A673 (cell line): Measurements from ENCODE around the gene ARAP3. TPM values are rescaled to one million over a fixed set of nuclear protein-coding genes. Genes with fewer than 3 reads are reported as not detected.

ENCODE experiments used
- BruUV-seq: library from RNA; stranded (reverse); fragments of 400-500 nt; replicated peaks from 2 replicates; lab custom pipeline; 2021; lab: Mats Ljungman, UMichigan
- CTCF ChIA-PET: fragments of 300-600 bp; sonication (Branson Sonifier 250); formaldehyde crosslinking; loops from one replicate; lab custom pipeline; 2022; ENCODE audit warnings: antibody characterized with exemption; lab: Charles Lee
- POLR2A ChIA-PET: fragments of 300-600 bp; sonication (Branson Sonifier 250); formaldehyde crosslinking; loops from one replicate; lab custom pipeline; 2022; ENCODE audit warnings: antibody characterized with exemption; ENCODE audit not compliant: low non-redundant PET; lab: Charles Lee
- DNase-seq: peaks from one replicate; pipeline ENCODE4 v3.0.0-alpha.2; 2015; ENCODE audit warnings: low spot score
- H3K27ac ChIP-seq: fragments of 200-600 bp; sonication (generic); 2 replicates; pipeline ENCODE4 v1.5.1; 2016; ENCODE audit warnings: mixed run types, low read depth, mild to moderate bottlenecking, mixed read lengths, antibody characterized with exemption, low read length; ENCODE audit not compliant: poor library complexity, severe bottlenecking
- H3K27me3 ChIP-seq: fragments of 200-600 bp; sonication (generic); replicated peaks from 2 replicates; pipeline ENCODE4 v1.6.1; 2017; ENCODE audit warnings: mixed run types, low read depth, mild to moderate bottlenecking, mixed read lengths, antibody characterized with exemption, low read length; ENCODE audit not compliant: insufficient read depth, poor library complexity
- H3K36me3 ChIP-seq: fragments of 200-600 bp; sonication (generic); 2 replicates; pipeline ENCODE4 v1.6.1; 2016; ENCODE audit warnings: mixed run types, mild to moderate bottlenecking, mixed read lengths, antibody characterized with exemption, low read length; ENCODE audit not compliant: insufficient read depth, poor library complexity, severe bottlenecking
- H3K4me1 ChIP-seq: fragments of 200-600 bp; sonication (generic); 2 replicates; pipeline ENCODE4 v1.6.1; 2017; ENCODE audit warnings: mixed run types, mild to moderate bottlenecking, mixed read lengths, antibody characterized with exemption, low read length; ENCODE audit not compliant: insufficient read depth, poor library complexity, severe bottlenecking
- H3K4me3 ChIP-seq: fragments of 200-600 bp; sonication (generic); 2 replicates; pipeline ENCODE4 v1.5.1; 2016; ENCODE audit warnings: low read depth, mixed run types, mild to moderate bottlenecking, mixed read lengths, low read length; ENCODE audit not compliant: poor library complexity, severe bottlenecking
- H3K9me3 ChIP-seq: fragments of 200-600 bp; sonication (generic); 2 replicates; pipeline ENCODE4 v1.6.1; 2016; ENCODE audit warnings: mixed run types, low read depth, mild to moderate bottlenecking, mixed read lengths, antibody characterized with exemption, low read length; ENCODE audit not compliant: poor library complexity, severe bottlenecking
- CTCF ChIP-seq: fragments of 300-800, 200-600 bp; sonication (generic); conservative IDR thresholded peaks from 2 replicates; pipeline ENCODE4 v1.5.1; 2017; ENCODE audit warnings: low read depth, mild to moderate bottlenecking, antibody characterized with exemption, low read length, moderate library complexity, mixed read lengths
- EZH2 ChIP-seq: fragments of 200-600 bp; sonication (generic); IDR thresholded peaks from 2 replicates; pipeline ENCODE4 v1.6.1; 2017; ENCODE audit warnings: borderline replicate concordance, low read depth, mild to moderate bottlenecking, mixed read lengths, antibody characterized with exemption, low read length; ENCODE audit not compliant: poor library complexity, severe bottlenecking
- intact Hi-C: fragments of 100-400 bp; cut with micrococcal nuclease; formaldehyde crosslinking; loops from one replicate; pipeline ENCODE4 v1.10.0; 2022; ENCODE audit not compliant: unreplicated experiment
- total RNA-seq: library from RNA; stranded (reverse); gene quantifications from 2 replicates; pipeline ENCODE4 v1.2.3, GENCODE V29; 2021

ARAP3 gene
- total RNA-seq, 1 experiment from 2014 or later, result 4.1 TPM

- Histone ChIP-seq H3K27ac (no peak overlapping the region), H3K4me1 (peaks cover 9% of the 10 kb centered on the region), H3K27me3 (no peaks in the 10 kb centered on the region), H3K9me3 (no peaks in the 10 kb centered on the region), H3K4me3 (no peak overlapping the region), H3K36me3 (no peaks in the 10 kb centered on the region)
- ChIA-PET CTCF (no interaction called here), POLR2A (no interaction called here)
- no peak for TF ChIP-seq CTCF
- no peak for TF ChIP-seq EZH2
- DNase-seq, result no peak
- no TSS peak for BruUV-seq
- intact Hi-C loops, result no loop called here
Measured at GRCh38 chr5:141639357-141640050, 42.5 kb downstream of the ARAP3 start.

- no peak for DNase-seq
- ChIA-PET CTCF (no interaction called here), POLR2A (no interaction called here)
- Histone ChIP-seq H3K4me1 (peaks cover 9% of the 10 kb centered on the region), H3K4me3 (no peak overlapping the region), H3K27me3 (no peaks in the 10 kb centered on the region), H3K27ac (no peak overlapping the region), H3K36me3 (no peaks in the 10 kb centered on the region), H3K9me3 (no peaks in the 10 kb centered on the region)
- intact Hi-C loops, result no loop called here
- no TSS peak for BruUV-seq
- no peak for TF ChIP-seq CTCF
- no peak for TF ChIP-seq EZH2
Measured at GRCh38 chr5:141638771-141639170, 43.3 kb downstream of the ARAP3 start.

- no TSS peak for BruUV-seq
- ChIA-PET CTCF (interaction anchor here (0.6 to 1.4 kb wide), 5 partner anchors 19 to 415 kb away, joined by 3 to 11 read pairs (median 3); partner anchors contain the start of genes DIAPH1 and PCDHB14), POLR2A (interaction anchor here (0.5 kb wide), 1 partner anchor 365 kb away, joined by 3 read pairs; no protein-coding TSS in a partner anchor)
- H3K27me3 ChIP-seq, result no peaks in the 10 kb centered on the region
- peak overlapping the region; percentile 95 for H3K4me3 ChIP-seq
- no peak overlapping the region for H3K27ac ChIP-seq
- H3K36me3 ChIP-seq, result peaks cover 3% of the 10 kb centered on the region
- no peaks in the 10 kb centered on the region for H3K9me3 ChIP-seq
- peaks cover 9% of the 10 kb centered on the region for H3K4me1 ChIP-seq
- TF ChIP-seq CTCF, result peak; percentile 47
- TF ChIP-seq EZH2, result no peak
- intact Hi-C loops, result no loop called here
- DNase-seq, result peak; percentile 60
Measured at GRCh38 chr5:141637767-141638419, 44.1 kb downstream of the ARAP3 start.
